H9 (cell line): ENCODE data around the gene MAP3K7CL. TPM values are rescaled to one million over a fixed set of nuclear protein-coding genes. Genes with fewer than 3 reads are reported as not detected.

Source experiments
- DNase-seq: peaks from one replicate; pipeline ENCODE4 v3.0.0-alpha.2; 2017
- H2AFZ ChIP-seq: one replicate; pipeline ENCODE4 v1.6.1; 2013; ENCODE audit warnings: mild to moderate bottlenecking, low read length, control low read depth, moderate library complexity
- H2AK5ac ChIP-seq: 2 replicates; pipeline ENCODE4 v1.6.1; 2013; ENCODE audit warnings: low read length, control low read depth, mixed read lengths; ENCODE audit not compliant: insufficient read length
- H2BK120ac ChIP-seq: one replicate; pipeline ENCODE4 v1.6.1; 2013; ENCODE audit warnings: low read depth, mild to moderate bottlenecking, low read length, control low read depth, inconsistent platforms; ENCODE audit not compliant: poor library complexity, severe bottlenecking
- H2BK12ac ChIP-seq: 2 replicates; pipeline ENCODE4 v1.6.1; 2013; ENCODE audit warnings: low read length, control low read depth, mixed read lengths, low read depth; ENCODE audit not compliant: insufficient read length
- H2BK15ac ChIP-seq: 2 replicates; pipeline ENCODE4 v1.6.1; 2013; ENCODE audit warnings: low read depth, low read length, control low read depth
- H2BK20ac ChIP-seq: one replicate; pipeline ENCODE4 v1.6.1; 2013; ENCODE audit warnings: low read depth, mild to moderate bottlenecking, low read length, control low read depth, inconsistent platforms; ENCODE audit not compliant: poor library complexity, severe bottlenecking
- H2BK5ac ChIP-seq: 2 replicates; pipeline ENCODE4 v1.6.1; 2013; ENCODE audit warnings: low read length, control low read depth, mixed read lengths; ENCODE audit not compliant: insufficient read length
- H3K14ac ChIP-seq: 2 replicates; pipeline ENCODE4 v1.6.1; 2013; ENCODE audit warnings: low read length, control low read depth; ENCODE audit not compliant: insufficient read depth
- H3K18ac ChIP-seq: 2 replicates; pipeline ENCODE4 v1.6.1; 2013; ENCODE audit warnings: low read depth, mild to moderate bottlenecking, mixed read lengths, low read length, control low read depth; ENCODE audit not compliant: insufficient read length
- H3K23ac ChIP-seq: 2 replicates; pipeline ENCODE4 v1.6.1; 2013; ENCODE audit warnings: low read length, control low read depth, mixed read lengths, low read depth; ENCODE audit not compliant: insufficient read length
- H3K23me2 ChIP-seq: 2 replicates; pipeline ENCODE4 v1.6.1; 2013; ENCODE audit warnings: low read depth, mild to moderate bottlenecking, mixed read lengths, low read length, control low read depth; ENCODE audit not compliant: insufficient read length, poor library complexity, severe bottlenecking
- H3K27ac ChIP-seq: 2 replicates; pipeline ENCODE4 v1.5.1; 2013; ENCODE audit warnings: low read length, control low read depth, mixed read lengths, low read depth; ENCODE audit not compliant: insufficient read length
- H3K27me3 ChIP-seq: 2 replicates; pipeline ENCODE4 v1.6.1; 2013; ENCODE audit warnings: low read length, control low read depth, inconsistent platforms; ENCODE audit not compliant: insufficient read depth
- H3K4ac ChIP-seq: 2 replicates; pipeline ENCODE4 v1.6.1; 2013; ENCODE audit warnings: low read depth, mild to moderate bottlenecking, control low read depth, inconsistent platforms, low read length, moderate library complexity
- H3K4me1 ChIP-seq: 2 replicates; pipeline ENCODE4 v1.6.1; 2013; ENCODE audit warnings: low read length, control low read depth, inconsistent platforms; ENCODE audit not compliant: insufficient read depth
- H3K4me2 ChIP-seq: 2 replicates; pipeline ENCODE4 v1.6.1; 2013; ENCODE audit warnings: low read length, control low read depth, mixed read lengths; ENCODE audit not compliant: insufficient read length, insufficient read depth
- H3K56ac ChIP-seq: 2 replicates; pipeline ENCODE4 v1.6.1; 2013; ENCODE audit warnings: low read depth, mild to moderate bottlenecking, mixed read lengths, low read length, control low read depth; ENCODE audit not compliant: insufficient read length
- H3K79me1 ChIP-seq: 2 replicates; pipeline ENCODE4 v1.6.1; 2013; ENCODE audit warnings: low read depth, mild to moderate bottlenecking, moderate library complexity, low read length, control low read depth, inconsistent platforms; ENCODE audit not compliant: insufficient read depth, poor library complexity, severe bottlenecking
- H3K79me2 ChIP-seq: 2 replicates; pipeline ENCODE4 v1.6.1; 2013; ENCODE audit warnings: low read length, control low read depth, inconsistent platforms; ENCODE audit not compliant: insufficient read depth
- H3K9ac ChIP-seq: 2 replicates; pipeline ENCODE4 v1.6.1; 2013; ENCODE audit warnings: low read length, control low read depth, mixed read lengths; ENCODE audit not compliant: insufficient read length; ENCODE audit errors: extremely low read depth
- H3K9me3 ChIP-seq: one replicate; pipeline ENCODE4 v1.6.1; 2013; ENCODE audit warnings: low read depth, low read length, inconsistent platforms; ENCODE audit not compliant: control insufficient read depth
- H3T11ph ChIP-seq: one replicate; pipeline ENCODE4 v1.6.1; 2013; ENCODE audit warnings: mild to moderate bottlenecking, low read length, control low read depth, inconsistent platforms
- H4K20me1 ChIP-seq: one replicate; pipeline ENCODE4 v1.6.1; 2013; ENCODE audit not compliant: control insufficient read depth, insufficient read length, insufficient read depth
- H4K5ac ChIP-seq: 2 replicates; pipeline ENCODE4 v1.6.1; 2013; ENCODE audit warnings: low read depth, mild to moderate bottlenecking, mixed read lengths, low read length, control low read depth; ENCODE audit not compliant: insufficient read length
- H4K8ac ChIP-seq: replicated peaks from 2 replicates; pipeline ENCODE4 v1.6.1; 2013; ENCODE audit warnings: low read length, control low read depth, mixed read lengths, low read depth; ENCODE audit not compliant: insufficient read length
- H4K91ac ChIP-seq: 2 replicates; pipeline ENCODE4 v1.6.1; 2013; ENCODE audit warnings: low read depth, mild to moderate bottlenecking, moderate library complexity, mixed read lengths, low read length, control low read depth; ENCODE audit not compliant: insufficient read length
- H3K27ac Mint-ChIP-seq, 3 experiments: 2 replicates in 2 of 3; 3 replicates in 1 of 3; pipeline ENCODE4 v1.8.0; 2020 to 2021; ENCODE audit warnings: mixed read lengths in 3 of 3, mild to moderate bottlenecking in 1 of 3, moderate library complexity in 1 of 3
- H3K27me3 Mint-ChIP-seq: 2 replicates; pipeline ENCODE4 v1.8.0; 2021; ENCODE audit warnings: low read depth, mild to moderate bottlenecking, moderate library complexity, mixed read lengths
- H3K36me3 Mint-ChIP-seq, 3 experiments: 2 replicates in 2 of 3; 3 replicates in 1 of 3; pipeline ENCODE4 v1.8.0; 2020 to 2021; ENCODE audit warnings: low read depth in 3 of 3, mixed read lengths in 3 of 3; ENCODE audit not compliant: insufficient read depth in 1 of 3
- H3K4me1 Mint-ChIP-seq, 2 experiments: 2 replicates each; pipeline ENCODE4 v1.8.0; 2020; ENCODE audit warnings: mixed read lengths in 2 of 2
- H3K4me3 Mint-ChIP-seq, 2 experiments: 2 replicates in 1 of 2; 3 replicates in 1 of 2; pipeline ENCODE4 v1.8.0; 2020 to 2021; ENCODE audit warnings: mild to moderate bottlenecking in 2 of 2, mixed read lengths in 2 of 2, moderate library complexity in 1 of 2
- H3K9me3 Mint-ChIP-seq, 2 experiments: 2 replicates in 1 of 2; 3 replicates in 1 of 2; pipeline ENCODE4 v1.8.0; 2020; ENCODE audit warnings: mild to moderate bottlenecking in 2 of 2, mixed read lengths in 2 of 2, moderate library complexity in 1 of 2
- CTCF ChIP-seq: fragments of 200-600 bp; sonication (generic); conservative IDR thresholded peaks from 3 replicates; pipeline ENCODE4 v1.8.0; 2021; ENCODE audit warnings: antibody characterized with exemption, mild to moderate bottlenecking
- WGBS: extraction: QIAGEN DNeasy Blood & Tissue Kit; methylation state at CpG from one replicate; pipeline ENCODE4 v1.1.7; 2013; ENCODE audit warnings: missing lambda C conversion rate, low lambda C conversion rate, mixed read lengths; ENCODE audit not compliant: insufficient read length; ENCODE audit errors: extremely low coverage; 5-methylcytosine and 5-hydroxymethylcytosine counted together
- total RNA-seq: library from RNA; stranded (reverse); gene quantifications from 2 replicates; pipeline ENCODE4 v1.2.1, GENCODE V29; 2021

Gene MAP3K7CL
- total RNA-seq, 1 experiment from 2014 or later = not detected

GRCh38 chr21:29098156-29098555, 32.3 kb upstream of the MAP3K7CL start:
- no peak overlapping the region for H3K9ac ChIP-seq

More at GRCh38 chr21:29098156-29098555, 32.3 kb upstream of the MAP3K7CL start:
- TF ChIP-seq CTCF = no peak
- H3K23ac ChIP-seq = no peak overlapping the region
- no peak overlapping the region for H2BK15ac ChIP-seq
- no peak overlapping the region for H3K4ac ChIP-seq
- no peaks in the 10 kb centered on the region for H3K9me3 ChIP-seq
- Mint-ChIP-seq H3K4me3 (no peak overlapping the region), H3K27me3 (peaks cover 6% of the 10 kb centered on the region), H3K9me3 (peaks cover 0 to 2% of the 10 kb centered on the region in 2 experiments; a peak in 1 of 5 replicates), H3K36me3 (no peaks in the 10 kb centered on the region; a peak in 1 of 7 replicates), H3K4me1 (peaks cover 6 to 7% of the 10 kb centered on the region in 2 experiments), H3K27ac (no peak overlapping the region)
- H3K4me2 ChIP-seq = no peak overlapping the region
- WGBS = no CpG with 5 or more reads among the region's 2 CpGs
- DNase-seq = no peak
- H2BK20ac ChIP-seq = no peak overlapping the region
- no peak overlapping the region for H3K18ac ChIP-seq
- H3K4me1 ChIP-seq = no peaks in the 10 kb centered on the region
- no peak overlapping the region for H4K91ac ChIP-seq
- no peak overlapping the region for H3K14ac ChIP-seq
- no peak overlapping the region for H2BK12ac ChIP-seq
- H4K5ac ChIP-seq = no peak overlapping the region
- no peak overlapping the region for H2AK5ac ChIP-seq
- H2BK5ac ChIP-seq = no peak overlapping the region
- no peaks in the 10 kb centered on the region for H3K79me2 ChIP-seq
- H3K56ac ChIP-seq = no peak overlapping the region
- no peak overlapping the region for H3K27ac ChIP-seq
- no peaks in the 10 kb centered on the region for H3K27me3 ChIP-seq
- H4K20me1 ChIP-seq = no peaks in the 10 kb centered on the region
- no peaks in the 10 kb centered on the region for H3K23me2 ChIP-seq
- no peak overlapping the region for H3T11ph ChIP-seq
- H4K8ac ChIP-seq = no peak overlapping the region
- no peak overlapping the region for H2BK120ac ChIP-seq
- H2AFZ ChIP-seq = no peak overlapping the region
- H3K79me1 ChIP-seq = no peaks in the 10 kb centered on the region
